GM19372 (cell line): ENCODE measurements around the gene FBLN2.
"Not testable (repeated sequence)": the region's sequence is repeated elsewhere in the genome, so short reads cannot be mapped to it uniquely, and the experiment has no call there.

Source experiments
- ATAC-seq: cut with Tn5 transposase; IDR thresholded peaks from one replicate; pipeline ENCODE4 v1.9.1; 2021; ENCODE audit warnings: mild to moderate bottlenecking, low read depth, moderate library complexity; ENCODE audit not compliant: unreplicated experiment

Gene FBLN2

GRCh38 chr3:13548696-13549622 lies at the start of gene FBLN2:
Gene FBLN2 (plus strand): TSS chr3:13549125. CDS start chr3:13570356, 21,231 bp downstream.
- no peak for ATAC-seq

DNA sequence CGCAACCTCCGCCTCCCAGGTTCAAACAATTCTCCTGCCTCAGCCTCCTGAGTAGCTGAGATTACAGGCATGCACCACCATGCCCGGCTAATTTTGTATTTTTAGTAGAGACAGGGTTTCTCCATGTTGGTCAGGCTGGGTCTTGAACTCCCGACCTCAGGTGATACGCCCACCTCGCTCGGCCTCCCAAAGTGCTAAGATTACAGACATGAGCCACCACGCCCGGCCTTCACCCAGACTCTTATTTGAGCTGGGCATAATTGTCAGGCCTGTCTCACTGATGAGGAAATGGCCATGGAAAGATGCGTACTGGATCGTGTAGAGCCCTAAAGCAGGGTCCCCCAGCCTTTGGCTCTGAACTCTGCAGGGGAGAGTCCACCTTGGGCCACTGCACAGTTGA lies 49.7 kb upstream of the FBLN2 start:
- not testable (repeated sequence) for ATAC-seq

DNA sequence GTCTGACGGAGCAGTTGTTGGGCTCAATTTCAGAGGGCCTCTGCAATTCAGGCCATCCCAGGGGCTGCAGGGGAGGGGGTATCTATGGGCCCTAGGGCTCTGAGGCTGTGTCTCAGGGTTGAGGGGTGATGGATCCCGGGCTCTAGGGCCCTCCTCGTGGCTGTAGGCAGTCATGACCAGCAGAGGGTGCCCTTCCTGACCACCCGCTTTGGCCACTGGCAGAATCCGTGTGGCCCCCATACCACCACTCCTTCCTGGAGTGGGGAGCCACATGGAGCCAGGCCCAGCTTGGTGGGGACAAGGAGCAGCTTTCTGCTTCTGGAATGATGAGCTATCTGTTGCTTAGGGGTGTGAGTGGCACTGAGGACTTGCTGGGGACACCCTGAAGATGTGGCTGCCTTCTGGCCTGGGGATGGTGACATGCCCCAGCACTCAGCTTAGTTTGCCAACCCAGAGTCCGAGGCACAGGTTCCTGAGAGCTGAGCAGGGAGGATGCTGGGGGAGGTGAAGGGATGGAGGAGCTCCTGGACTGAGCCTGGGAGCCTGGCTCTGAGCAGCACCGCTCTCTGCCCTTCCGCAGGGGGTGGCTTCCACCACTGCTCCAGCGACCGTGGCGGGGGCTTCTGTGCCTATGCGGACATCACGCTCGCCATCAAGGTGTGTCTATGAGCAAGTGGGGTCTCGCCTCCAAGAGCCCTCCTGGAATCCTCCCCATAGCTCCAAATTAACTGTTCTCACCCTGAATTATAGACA lies 48.6 kb upstream of the FBLN2 start:
- no peak for ATAC-seq

- ATAC-seq = no peak
Observed at GRCh38 chr3:13501056-13501455, 47.9 kb upstream of the FBLN2 start.

DNA sequence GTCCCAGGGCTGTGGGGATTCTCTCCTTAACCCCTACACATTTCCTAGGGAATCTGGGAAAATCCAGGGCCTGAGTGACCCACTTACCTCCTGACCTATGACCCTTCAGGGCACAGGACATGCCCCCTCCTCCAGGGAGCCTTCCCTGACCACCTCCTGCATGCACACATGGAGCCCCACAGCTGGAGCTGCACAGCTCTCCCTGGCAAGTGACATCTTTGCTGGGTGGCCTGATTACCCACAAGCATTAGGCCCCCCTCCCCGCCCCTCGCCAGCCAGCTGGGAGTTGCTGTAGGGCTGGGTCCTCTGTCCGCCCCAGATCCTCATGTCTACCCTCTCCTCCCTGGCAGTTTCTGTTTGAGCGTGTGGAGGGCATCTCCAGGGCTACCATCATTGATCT lies 47.4 kb upstream of the FBLN2 start:
- ATAC-seq = no peak

GRCh38 chr3:13501958-13502790 lies 46.8 kb upstream of the FBLN2 start:
- no peak for ATAC-seq

- ATAC-seq = no peak
Observed at GRCh38 chr3:13502791-13503060, 46.2 kb upstream of the FBLN2 start.

DNA sequence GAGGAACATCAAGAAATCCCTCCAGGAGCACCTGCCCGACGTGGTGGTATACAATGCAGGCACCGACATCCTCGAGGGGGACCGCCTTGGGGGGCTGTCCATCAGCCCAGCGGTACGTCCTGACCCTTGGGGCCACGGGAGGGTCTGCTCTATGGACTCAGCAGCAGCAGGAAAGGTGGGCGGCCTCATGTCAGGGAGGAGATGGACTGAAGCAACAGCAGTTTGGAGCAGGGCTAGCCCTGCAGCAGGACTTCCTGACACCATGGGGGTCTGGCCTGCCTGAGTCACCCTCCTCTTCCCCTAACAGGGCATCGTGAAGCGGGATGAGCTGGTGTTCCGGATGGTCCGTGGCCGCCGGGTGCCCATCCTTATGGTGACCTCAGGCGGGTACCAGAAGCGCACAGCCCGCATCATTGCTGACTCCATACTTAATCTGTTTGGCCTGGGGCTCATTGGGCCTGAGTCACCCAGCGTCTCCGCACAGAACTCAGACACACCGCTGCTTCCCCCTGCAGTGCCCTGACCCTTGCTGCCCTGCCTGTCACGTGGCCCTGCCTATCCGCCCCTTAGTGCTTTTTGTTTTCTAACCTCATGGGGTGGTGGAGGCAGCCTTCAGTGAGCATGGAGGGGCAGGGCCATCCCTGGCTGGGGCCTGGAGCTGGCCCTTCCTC lies 44.6 kb upstream of the FBLN2 start:
- ATAC-seq = no peak

DNA sequence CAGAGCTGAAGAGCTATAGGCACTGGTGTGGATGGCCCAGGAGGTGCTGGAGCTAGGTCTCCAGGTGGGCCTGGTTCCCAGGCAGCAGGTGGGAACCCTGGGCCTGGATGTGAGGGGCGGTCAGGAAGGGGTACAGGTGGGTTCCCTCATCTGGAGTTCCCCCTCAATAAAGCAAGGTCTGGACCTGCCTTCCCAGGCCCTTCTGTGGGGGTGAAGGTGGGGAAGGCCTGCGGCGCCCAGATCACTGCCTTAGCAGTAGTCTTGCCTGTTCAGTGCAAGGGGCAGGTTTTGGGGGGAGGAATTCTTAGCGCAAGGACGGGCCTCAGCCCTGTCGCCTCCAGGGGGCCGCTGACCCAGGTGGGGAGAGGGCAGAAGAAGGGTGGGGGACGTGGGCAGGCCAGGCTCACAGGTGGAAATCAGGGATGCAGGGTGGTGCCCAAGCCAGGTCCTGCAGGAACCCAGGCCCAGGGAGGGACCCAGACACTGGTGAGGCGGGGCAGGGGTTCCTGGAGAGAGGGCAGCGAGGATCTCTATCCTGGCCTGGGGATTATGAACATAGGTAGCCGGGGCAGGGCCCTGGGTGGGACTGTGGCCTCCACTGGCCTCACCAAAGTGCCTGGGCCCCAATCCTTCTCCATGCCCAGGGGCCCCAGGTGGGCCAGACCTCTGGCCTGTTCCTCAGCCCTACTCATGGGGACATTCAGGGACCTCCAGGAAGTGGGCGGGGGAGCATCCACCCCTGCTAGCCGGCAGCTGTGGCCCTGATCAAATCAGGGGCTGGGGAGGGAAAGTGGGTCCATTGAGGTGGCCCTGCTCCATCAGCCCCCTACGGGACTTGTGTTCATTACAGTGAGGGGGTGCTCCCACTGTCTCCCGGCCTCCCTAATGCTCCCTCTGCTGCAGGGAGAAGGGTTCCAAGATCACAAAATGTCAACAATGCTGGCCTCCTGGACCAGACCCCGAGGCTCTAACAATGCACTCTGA lies 43.5 kb upstream of the FBLN2 start:
- no peak for ATAC-seq

DNA sequence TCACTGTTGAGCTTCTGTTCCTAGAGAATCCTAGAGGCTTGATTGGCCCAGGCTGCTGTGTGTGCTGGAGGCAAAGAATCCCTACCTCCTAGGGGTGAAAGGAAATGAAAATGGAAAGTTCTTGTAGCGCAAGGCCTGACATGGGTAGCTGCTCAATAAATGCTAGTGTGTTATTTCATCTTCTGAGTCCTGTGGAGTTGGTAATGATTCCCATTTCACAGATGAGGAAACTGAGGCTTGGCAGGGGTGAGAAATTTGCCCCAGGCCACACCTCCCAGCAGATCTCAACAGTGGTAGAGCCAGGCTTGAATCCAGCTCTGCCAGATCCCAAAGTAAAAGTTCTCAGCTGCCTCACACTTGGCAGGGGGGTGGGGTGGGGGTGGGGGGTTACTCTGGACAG lies 42.7 kb upstream of the FBLN2 start:
- no peak for ATAC-seq

DNA sequence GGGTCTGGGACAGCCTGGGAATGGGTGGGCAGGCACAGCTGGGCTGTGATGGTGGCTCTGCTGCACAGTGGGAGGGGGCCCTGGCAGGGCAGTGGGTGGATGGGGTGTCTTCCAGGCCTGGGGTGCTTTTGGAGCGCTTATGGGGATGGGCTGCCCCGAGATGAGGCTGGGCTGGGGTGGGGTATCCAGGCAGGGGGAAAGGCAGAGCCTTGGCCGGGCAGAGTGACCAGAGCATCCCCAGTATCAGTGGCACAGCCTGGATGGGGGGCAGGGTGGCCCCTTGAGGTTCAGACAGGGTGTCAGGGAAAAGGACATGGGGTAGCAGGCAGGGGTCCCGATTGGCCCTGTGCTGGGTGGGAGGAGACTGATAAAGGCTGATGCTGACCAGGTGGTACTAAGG lies 42.2 kb upstream of the FBLN2 start:
- no peak for ATAC-seq

GRCh38 chr3:13507247-13507569 lies 41.7 kb upstream of the FBLN2 start:
- no peak for ATAC-seq

- ATAC-seq = no peak
Observed at GRCh38 chr3:13507570-13508339, 41.2 kb upstream of the FBLN2 start.

DNA sequence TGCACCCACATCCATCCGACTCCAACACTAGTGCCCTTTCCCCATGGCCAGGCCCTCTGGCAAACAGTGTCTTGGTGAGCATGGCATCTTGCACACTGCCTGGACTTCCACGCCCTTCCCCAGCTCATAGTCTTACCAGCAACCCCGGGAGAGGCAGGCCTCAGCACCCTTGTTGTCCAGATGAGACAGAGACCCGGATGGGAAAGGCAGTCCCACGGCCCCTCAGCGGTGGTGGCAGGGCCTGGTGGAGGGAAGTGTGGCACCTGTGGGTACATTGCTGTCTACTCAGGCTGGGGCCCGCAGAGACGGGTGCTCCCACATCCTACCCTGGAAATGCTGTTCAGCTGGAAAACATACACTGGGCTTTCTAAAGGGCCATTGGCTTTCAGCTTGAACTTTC lies 40.4 kb upstream of the FBLN2 start:
- ATAC-seq = no peak

GRCh38 chr3:13509059-13509815 lies 39.7 kb upstream of the FBLN2 start:
- no peak for ATAC-seq

GRCh38 chr3:13509816-13510192 lies 39.1 kb upstream of the FBLN2 start:
- ATAC-seq = no peak

GRCh38 chr3:13512451-13512850 lies 36.5 kb upstream of the FBLN2 start:
- no peak for ATAC-seq
